NK-92 (cell line): ENCODE measurements around the gene CRB3.
"Not testable (repeated sequence)": the region's sequence is repeated elsewhere in the genome, so short reads cannot be mapped to it uniquely, and the experiment has no call there.

Experiments
- DNase-seq: peaks from one replicate; lab custom pipeline; 2025; ENCODE audit not compliant: unreplicated experiment; lab: John Stamatoyannopoulos, UW

Gene CRB3, protein sequence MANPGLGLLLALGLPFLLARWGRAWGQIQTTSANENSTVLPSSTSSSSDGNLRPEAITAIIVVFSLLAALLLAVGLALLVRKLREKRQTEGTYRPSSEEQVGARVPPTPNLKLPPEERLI

DNA sequence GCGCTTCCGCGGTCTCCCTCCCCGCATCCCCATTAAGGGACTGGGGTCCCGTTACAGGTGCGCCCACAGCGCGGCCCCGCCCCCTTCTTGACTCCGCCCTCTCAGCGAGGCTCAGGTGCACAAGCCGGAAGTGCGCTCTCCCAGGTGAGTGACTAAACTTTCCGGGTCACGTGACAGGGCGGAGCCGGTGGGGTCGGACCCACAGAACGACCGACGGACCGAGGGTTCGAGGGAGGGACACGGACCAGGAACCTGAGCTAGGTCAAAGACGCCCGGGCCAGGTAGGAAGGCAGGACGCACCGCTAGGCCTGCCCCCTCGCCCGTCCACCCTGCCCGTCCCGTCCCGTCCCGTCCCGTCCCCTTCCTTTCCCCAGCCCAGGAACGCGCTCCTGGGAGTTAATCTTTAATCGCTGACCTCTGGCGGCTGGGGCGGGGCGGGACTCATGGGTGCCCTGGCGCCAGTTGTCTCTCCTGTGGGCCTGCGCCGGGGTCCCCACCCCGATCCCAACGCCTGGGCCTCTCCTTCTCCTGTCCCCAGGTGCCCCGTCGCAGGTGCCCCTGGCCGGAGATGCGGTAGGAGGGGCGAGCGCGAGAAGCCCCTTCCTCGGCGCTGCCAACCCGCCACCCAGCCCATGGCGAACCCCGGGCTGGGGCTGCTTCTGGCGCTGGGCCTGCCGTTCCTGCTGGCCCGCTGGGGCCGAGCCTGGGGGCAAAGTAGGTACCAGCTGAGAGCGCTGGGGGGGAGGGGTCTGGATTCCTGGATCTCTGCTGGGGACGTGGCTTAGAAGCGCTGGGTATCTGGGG lies at the start of gene CRB3:
Gene CRB3, plus strand, starts transcription at position 202 of the 804 bp plus-strand sequence. Its CDS starts 431 bp downstream, at position 633.
- no peak for DNase-seq

DNA sequence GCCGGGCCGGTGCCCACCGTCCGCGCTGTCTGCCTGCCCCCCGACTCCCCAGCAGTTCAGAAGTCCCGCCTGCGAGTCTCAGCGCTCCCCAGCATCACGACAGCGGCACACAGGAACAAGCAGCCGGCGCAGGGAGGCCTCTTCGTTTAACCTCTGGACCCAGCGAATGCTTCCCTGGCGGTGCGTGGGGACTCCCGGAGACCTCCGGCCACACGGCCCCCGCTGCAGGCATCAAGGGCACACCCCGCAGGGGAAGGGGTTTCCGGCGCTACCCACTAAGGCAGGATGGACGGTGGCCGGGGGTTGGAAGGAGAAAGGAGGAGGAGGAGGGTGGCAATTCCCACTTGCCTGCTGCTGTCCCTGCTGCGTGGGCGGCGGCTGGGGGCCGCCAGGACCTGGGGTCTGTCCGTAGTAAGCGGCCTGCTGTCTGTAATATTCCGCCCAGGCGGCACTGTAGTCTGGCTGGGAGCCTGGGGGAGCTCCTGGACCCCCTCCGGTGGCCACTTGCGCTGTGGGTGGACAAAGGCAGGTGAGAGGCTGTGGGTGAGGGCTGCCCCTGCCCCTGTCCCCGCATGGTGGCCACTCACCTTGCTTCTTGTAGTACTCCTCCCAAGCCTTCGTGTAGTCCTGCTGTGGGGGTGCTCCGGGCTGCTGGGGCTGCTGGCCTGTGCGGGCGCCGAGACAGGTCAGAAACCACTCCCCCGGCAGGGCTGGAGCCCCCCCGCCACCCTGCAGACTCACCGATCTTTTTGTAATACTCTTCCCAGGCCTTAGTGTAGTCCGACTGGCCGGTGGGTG lies 49.1 kb upstream of the CRB3 start:
- no peak for DNase-seq

DNA sequence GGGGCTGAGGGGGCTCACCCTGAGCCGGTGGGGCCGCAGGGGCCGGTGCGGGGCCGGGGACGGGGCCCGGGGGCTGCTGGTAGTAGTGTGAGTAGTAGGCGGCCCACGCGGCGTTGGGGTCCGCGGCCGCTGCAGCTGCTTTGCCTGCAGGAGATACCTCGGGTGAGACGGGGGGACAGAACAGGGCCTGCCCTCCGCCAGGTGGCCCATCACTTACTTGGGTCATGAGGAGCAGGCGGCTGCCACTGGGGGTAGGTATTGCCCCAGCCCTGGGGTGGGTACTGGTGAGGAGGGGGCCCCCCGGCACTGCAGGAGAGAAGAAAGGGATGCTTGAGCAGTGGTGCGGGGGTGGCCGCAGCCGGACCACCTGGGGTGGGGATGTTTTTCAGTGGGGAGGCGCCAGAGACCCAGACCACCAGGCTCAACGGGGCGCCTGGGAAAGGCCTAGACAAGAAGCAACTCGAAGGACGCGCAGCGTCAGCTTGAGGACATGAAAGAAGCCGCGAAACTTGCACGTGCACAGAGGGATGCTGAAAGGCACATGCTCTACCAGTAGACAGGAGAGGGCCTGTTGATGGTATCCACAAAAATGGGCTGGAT lies 48.4 kb upstream of the CRB3 start:
- DNase-seq, result no peak

DNA sequence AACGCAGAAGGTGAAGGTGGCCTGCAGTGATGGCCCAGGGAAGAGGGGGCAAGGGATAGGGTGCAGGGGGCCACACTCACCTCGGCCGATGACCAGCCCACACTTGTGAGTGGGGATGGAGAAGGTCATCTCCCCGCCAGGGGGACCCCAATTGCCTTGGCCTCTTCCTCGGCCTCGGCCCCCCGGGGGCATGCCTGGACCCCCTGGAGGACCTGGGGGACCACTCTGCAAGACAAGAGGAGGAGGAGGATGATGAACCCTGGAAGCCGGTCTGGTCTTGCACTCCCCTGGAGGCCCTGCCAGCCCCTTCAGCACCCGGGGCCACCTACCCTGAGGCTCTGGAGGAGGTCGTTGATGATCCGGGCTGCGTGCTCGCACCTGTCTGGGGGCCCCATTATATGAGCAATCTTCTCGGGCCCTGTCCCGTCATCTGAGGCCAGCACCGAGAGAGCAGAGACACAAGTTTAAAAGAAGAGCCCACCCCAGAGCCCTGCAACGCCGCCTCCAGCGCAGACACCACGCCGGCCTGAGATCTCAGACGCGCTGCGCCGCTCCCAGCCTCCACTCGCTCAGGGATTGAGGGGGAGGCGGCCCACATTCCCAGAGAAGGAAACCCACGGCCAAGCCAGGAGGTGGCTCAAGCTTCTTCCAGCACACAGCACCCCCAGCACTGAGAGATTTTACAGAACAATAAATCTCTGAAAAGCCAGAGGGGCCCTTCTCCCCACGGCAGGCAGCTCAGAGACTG lies 47.2 kb upstream of the CRB3 start:
- DNase-seq, result no peak

DNA sequence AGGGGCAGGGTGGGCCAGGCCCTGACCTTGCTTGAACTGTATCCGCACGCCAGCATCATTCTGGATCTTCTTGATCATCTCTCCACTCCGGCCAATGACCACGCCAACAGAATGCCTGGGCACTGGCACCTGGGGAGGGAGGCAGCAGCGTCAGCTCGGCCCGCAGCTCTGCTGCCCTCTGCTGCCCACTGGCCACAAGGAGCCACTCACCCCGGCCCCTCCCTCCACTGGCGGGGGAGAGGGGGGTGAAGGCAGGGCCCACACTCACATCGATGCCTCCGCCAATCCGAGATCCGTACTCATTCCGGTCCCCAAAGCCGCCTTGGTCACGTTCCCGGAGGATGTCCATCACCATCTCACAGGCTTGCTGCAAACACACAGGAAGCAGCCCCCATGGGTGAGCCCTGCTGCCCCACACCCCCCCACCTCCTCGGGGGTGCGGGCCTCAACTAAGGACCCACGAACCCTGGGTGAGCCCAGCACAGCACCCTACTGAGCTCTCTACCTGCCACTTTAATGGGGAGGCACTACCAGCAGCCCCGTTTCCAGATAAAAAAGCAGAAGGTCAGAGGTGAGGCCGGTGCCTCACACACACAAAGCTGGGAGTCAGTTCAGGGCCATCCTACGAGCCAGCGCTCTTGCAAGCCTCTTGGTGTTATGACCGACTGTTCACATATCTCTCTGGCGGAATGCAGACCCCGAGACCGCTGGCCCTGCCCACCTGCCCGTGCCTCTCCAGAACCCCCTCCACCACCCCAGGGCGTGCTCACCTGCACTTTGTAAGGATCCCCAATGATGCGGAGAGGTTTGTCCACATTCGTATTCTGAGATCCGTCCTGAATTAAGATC lies 46.1 kb upstream of the CRB3 start:
- no peak for DNase-seq

DNA sequence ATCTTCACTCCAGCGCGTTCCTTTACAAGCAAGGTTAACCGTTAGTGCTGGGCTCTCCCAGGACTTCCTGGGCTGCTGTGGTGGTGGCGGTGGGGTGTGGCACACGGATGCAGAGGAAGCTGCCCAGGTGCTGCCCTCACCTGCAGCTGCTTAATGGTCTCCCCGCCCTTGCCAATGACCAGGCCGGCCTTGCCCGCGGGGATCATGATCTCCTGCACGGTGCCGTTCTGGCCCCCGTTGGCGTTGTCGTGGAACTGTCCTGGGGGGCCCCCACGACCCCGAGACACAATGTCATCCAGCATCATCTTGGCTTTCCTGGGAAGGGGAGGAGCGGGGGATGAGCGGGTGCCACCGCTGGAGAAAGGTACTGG lies 45.5 kb upstream of the CRB3 start:
- no peak for DNase-seq

DNA sequence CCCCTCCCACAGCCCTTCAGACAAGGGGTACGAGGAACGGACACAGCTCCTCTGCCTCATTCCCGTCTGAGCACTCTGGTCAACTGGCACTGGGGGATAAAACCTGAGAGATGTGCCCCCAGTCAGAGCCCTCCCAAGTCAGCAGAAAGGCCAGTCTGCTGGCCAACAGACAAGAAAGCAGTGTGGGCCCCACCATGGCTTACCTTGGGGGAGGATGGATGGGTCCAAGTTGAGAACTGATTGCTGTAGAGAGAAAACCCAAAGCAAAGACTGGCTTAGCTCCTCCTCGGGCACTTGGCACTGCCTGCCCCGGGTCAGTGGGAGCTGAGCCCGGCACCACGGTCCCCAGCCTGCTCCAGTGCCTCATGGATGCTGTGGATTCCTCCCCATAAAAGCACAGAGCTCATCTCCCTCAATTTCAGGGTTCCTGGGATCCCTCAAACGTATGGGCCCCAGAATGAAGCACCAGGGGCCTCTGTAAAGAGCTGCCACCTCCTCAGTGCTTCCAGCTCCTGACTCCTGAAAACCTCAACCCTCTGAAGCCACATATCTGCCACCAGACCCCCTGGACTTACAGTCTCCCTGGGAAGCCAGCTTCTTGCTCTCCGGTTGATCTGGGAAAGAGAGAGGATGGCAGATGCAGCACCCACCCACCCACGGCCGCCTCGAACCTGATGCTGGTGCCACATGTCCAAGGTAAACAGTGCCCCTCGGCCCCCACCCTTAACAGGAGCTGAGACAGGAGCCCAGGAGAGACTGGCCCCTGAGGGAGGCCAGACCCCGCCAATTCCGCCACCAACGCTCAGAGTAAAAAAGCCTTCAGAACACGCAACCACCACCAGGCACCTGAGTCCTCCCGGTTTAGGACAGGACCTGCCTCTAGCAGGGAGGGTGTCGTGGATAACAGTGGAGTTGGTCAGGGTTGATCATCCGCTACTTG lies 42.7 kb upstream of the CRB3 start:
- DNase-seq, result no peak

DNA sequence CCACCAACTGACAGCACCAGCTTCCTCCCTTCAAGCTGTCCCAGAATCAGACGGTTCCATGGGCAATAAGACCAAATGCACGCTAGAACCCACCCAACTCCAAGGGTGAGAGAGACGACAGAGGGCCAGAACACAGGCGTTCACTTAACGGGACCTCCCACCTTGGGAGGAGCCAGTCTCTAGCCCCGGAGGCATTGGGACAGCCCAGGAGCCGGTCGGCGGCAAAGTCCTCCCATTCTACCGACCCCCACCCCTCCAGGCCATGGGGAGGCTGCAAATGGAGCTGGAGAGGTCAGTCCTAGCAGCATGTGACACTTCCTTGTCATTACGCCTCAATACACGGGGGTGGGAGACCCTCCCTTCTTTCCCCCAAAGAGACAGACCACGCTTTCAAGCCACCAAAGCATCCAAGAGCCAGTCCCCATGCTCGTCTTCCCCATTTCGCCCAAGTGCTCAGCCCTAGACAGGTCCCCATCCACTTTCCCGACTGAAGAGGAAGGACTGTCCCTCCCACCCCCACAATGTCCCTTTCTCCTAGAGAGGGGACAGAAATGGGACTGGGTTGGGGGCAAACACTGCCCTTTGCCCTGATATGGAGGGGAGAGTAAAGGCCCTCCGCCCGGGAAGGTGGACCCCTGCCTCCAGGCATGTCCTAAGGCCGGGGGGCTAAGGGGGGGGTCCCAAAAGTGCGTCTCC lies 40.4 kb upstream of the CRB3 start:
- DNase-seq, result no peak

DNA sequence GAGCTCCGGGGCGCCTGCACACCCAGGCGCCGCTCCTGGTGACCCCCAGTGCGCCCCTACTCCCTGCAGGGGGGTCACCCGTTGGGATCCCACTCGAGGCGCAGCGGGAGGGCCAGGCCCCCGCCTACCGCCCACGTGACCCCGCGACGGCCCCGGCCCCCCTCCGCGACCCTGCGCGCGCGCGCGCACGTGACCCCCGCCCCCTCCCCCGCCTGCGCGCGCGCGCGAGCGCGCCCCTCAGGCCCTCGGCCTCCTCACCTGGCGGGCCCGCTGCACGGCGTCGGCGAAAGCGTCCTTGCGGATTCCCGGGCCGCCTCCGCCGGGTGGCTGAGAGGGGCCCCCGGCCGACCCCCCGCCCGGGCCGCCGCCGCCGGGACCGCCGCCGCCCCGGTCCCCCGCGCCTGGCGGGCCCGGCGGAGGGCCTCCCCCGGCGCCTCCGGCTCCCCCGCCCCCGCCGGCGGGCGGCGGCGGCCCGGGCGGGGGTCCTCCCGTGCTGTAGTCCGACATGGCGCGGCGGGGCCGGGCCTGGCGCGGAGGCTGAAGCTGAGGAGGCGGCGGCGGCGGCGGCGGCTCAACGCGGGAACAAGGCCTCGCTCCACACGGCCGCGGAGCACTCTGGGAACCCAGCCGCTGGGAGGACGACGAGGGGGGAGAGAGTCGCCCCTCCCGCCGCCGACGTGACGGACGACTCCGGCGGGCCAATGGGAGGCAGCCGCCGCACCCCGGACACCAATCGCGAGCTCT lies 39.7 kb upstream of the CRB3 start, which contains the start of gene KHSRP:
Gene KHSRP, minus strand, starts transcription at position 617 of the 744 bp plus-strand sequence. Its CDS starts 110 bp downstream, at position 507.
- DNase-seq, result no peak

DNA sequence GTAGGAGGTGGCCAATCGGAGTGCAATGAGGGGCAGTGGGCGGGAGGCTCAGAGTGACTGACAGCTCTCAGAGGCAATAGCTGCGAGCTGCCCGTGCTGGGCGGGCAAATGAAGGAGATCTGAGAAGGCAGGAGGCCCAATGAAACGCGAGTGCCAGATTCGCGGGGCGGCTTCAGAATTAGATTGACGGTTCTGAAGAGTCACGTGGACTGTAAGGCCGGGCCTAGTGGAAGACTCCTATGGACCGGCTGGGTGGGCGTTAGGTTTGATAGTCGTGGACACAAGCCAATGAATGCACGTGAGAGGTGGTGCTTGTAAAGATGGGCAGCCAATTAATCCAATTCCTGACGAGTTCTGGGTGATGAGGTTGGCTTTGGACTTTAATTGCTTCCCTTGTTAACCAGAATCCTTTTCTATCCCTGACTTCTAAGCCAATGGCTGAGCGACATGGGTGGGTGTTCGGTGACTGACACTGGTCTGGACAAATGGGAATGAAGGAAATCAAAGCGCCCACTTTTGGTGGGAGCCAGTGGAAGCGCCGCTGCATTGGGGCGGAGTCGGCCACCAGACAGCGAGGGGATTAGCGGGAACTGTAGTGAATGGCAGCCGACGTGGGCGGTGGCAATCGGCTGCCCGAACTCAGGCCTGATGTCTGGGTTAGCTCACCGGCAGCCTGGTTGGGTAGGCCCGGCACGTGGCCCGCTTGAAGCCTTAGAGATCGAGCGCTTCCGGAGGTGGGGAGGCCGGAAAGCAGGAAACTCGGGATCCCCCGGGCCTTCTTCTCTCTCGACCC lies 38.9 kb upstream of the CRB3 start:
- DNase-seq, result peak; percentile 96

DNA sequence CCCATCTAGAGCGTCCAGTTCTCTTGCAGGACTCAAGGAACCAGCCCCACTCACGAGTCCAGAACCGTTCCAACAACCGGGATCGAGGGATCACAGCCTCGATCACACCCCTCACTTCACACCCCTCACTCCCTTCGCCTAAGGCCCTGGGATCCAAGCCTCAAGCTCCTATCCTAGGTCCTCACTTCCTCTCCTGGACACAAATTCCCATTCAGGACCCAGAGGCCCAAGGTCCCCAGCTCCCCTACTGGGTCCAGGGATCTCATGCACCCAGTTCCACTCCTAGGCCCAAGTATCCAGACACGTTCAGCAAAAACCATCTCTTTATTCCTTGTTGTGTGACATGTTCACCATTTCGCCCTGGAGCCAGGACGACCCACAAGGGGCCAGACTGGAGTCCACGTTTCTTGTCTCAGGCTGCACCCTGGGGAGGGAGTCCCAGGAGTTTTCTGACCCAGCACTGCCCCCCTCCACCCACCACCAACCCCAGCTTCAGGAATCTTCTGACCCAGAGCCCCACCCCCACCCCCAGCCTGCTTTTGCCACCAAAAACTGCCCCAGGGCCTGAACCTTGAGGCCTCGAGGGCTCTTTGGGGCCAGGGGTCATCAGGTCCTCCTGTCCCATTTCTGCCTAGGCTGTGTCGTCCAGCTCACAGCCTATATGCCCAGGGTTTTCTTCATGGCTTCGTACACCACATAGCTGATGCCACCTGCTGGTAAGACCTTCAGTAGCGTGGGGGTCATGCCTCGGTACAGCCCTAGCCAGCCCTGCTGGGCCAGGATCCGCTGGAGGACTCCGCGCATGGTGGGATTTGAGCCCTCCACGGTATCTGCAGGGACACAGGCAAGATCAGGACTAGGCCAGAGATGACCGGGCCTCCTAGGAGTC lies 38.1 kb upstream of the CRB3 start:
- DNase-seq, result no peak

DNA sequence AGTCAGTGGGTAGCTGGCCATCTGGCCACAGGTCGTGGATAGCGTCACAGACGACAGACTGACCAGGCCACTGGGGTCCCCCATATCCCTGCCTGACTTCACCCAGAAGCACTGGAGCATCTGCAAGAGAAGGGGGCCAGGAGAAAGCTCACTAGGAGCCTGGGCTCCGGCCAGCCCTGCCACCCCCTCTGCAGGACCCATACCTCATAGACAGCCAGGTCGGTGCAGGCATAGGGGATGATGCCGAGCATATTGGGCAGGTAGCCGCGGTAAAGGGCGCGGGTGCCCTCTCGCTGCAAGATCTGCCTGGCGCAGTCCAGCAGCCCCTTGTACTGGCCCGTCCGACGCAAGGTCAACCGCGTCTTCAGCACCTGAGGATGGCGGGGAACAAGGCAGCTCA lies 36.9 kb upstream of the CRB3 start:
- no peak for DNase-seq

DNA sequence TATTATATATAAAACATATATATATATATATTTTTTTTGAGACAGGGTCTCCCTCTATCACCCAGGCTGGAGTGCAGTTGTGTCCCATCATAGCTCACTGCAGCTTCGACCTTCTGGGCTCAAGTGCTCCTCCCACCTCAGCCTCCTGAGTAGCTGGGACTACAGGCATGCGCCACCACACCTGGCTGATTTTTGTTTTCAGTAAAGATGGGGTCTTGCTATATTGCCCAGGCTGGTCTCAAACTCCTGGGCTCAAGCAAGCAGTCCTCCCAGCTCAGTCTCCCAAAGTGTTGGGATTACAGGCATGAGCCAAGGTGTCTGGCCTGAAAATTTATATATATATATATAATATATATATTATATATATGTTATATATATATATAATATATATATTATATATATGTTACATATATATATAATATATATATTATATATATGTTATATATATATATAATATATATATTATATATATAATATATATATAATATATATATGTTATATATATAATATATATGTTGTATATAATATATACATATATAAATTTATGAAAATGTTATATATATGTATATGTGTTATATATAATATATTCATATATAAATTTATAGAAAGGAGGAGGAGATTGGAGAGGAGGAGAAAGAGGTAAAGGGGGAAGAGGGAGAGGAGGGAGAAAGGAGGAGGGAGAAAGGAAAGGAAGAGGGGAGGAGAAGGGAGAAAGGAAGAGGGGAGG lies 35.2 kb upstream of the CRB3 start:
- not testable (repeated sequence) for DNase-seq

DNA sequence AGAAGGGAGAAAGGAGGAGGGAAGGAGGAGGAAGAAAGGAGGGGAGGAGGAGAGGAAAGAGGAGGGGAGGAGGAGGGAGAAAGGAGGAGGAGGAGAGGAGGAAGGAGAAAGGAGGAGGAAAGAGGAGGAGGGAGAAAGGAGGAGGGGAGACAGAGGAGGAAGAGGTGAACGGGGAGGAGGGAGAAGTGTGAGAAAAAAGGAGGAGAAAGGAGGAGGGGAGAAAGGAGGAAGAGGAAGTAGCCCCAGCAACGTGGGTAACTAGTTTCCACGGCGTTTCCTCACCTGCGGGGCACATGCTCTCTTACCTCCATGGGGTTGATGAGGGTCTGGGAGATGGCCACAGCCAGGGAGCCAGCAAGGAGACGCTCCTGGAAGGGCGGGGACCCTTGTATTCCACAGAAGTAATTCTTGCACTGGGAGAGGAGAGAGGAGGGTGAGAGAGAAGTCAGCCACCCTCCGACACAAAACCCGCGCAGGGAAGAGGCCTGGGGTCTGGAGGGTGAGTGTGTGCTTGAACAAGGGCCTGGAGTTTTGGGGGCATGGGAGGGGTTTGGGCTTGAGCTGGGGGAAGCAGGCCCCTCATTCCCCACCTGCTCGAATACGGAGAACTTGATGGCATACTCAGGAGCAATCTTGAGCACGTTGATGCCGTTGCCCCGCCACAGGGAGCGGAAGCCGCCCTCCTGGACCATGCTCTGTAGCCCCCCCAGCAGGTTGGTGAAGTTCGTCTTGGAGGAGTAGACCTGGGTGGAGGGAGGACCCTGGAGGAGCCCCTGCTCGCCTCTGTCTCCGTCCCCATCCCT lies 34.5 kb upstream of the CRB3 start:
- no peak for DNase-seq
